Panc1 (cell line): ENCODE data around the gene DEFB132. TPM values are rescaled to one million over a fixed set of nuclear protein-coding genes. Genes with fewer than 3 reads are reported as not detected.
A peak's percentile ranks its signal among the peaks of the same experiment; 100 is the strongest.

Experiments
- ATAC-seq: fragments of 200-7000 bp; cut with Tn5 transposase; 2 replicates; pipeline ENCODE4 v1.9.1; 2020; ENCODE audit warnings: mild to moderate bottlenecking, moderate library complexity
- BruUV-seq: library from RNA; stranded (reverse); fragments of 400-500 nt; replicated peaks from 2 replicates; lab custom pipeline; 2021; lab: Mats Ljungman, UMichigan
- CTCF ChIA-PET: fragments of 300-600 bp; sonication (Branson Sonifier 250); formaldehyde crosslinking; loops from one replicate; lab custom pipeline; 2022; ENCODE audit warnings: antibody characterized with exemption; lab: Charles Lee
- POLR2A ChIA-PET: fragments of 300-600 bp; sonication (Branson Sonifier 250); formaldehyde crosslinking; loops from one replicate; lab custom pipeline; 2022; ENCODE audit warnings: antibody characterized with exemption; lab: Charles Lee
- DNase-seq: peaks from one replicate; pipeline ENCODE4 v3.0.0-alpha.2; 2010; ENCODE audit warnings: low read depth, low spot score
- H3K27ac ChIP-seq: 2 replicates; pipeline ENCODE4 v1.5.1; 2011; ENCODE audit warnings: mild to moderate bottlenecking, low read length, inconsistent platforms
- H3K27me3 ChIP-seq: fragments of 200-500 bp; sonication (Bioruptor generic); 2 replicates; pipeline ENCODE4 v1.6.0; 2014; ENCODE audit warnings: low read length, inconsistent platforms; ENCODE audit not compliant: control insufficient read depth, insufficient read depth
- H3K36me3 ChIP-seq: fragments of 200-500 bp; sonication (Bioruptor generic); 2 replicates; pipeline ENCODE4 v1.5.1; 2014; ENCODE audit warnings: inconsistent platforms, mild to moderate bottlenecking, low read length, moderate library complexity; ENCODE audit not compliant: control insufficient read depth, insufficient read depth
- H3K4me1 ChIP-seq: 2 replicates; pipeline ENCODE4 v1.5.1; 2011; ENCODE audit warnings: inconsistent platforms, mild to moderate bottlenecking, low read length, moderate library complexity; ENCODE audit not compliant: control insufficient read depth, insufficient read depth
- H3K4me3 ChIP-seq, 2 experiments: 2 replicates each; pipeline ENCODE4 v1.5.1; 2011 to 2012; ENCODE audit warnings: low read depth in 2 of 2, low read length in 2 of 2, mild to moderate bottlenecking in 2 of 2, inconsistent platforms in 1 of 2, moderate library complexity in 1 of 2
- H3K9me3 ChIP-seq: fragments of 200-500 bp; sonication (Bioruptor generic); 2 replicates; pipeline ENCODE4 v1.5.1; 2014; ENCODE audit warnings: low read depth, mild to moderate bottlenecking, inconsistent platforms, low read length, moderate library complexity; ENCODE audit not compliant: control insufficient read depth, insufficient read depth
- CTCF ChIP-seq: fragments of 450-650 bp; IDR thresholded peaks from 2 replicates; pipeline ENCODE4 v1.5.1; 2017; ENCODE audit warnings: mild to moderate bottlenecking
- POLR2AphosphoS5 ChIP-seq: IDR thresholded peaks from 2 replicates; pipeline ENCODE4 v1.6.1; 2012; ENCODE audit warnings: mild to moderate bottlenecking, low read depth, low read length, moderate library complexity
- REST ChIP-seq, 2 experiments: IDR thresholded peaks; 2 replicates each; pipeline ENCODE4 v1.6.1; 2011 to 2012; ENCODE audit warnings: low read depth in 2 of 2, control low read depth in 1 of 2, low read length in 1 of 2, mild to moderate bottlenecking in 1 of 2, moderate library complexity in 1 of 2; ENCODE audit not compliant: insufficient read depth in 1 of 2
- SIN3A ChIP-seq: IDR thresholded peaks from 2 replicates; pipeline ENCODE4 v1.6.1; 2012; ENCODE audit warnings: low read depth, mild to moderate bottlenecking, low read length, moderate library complexity, borderline replicate concordance; ENCODE audit not compliant: insufficient read depth
- TCF7L2 ChIP-seq: IDR thresholded peaks from 2 replicates; pipeline ENCODE4 v1.6.1; 2011; ENCODE audit warnings: mild to moderate bottlenecking, low read depth, low read length, inconsistent platforms
- in situ Hi-C: cut with HindIII; loops from 2 replicates; pipeline ENCODE4 v1.10.0; 2016; ENCODE audit warnings: low sequenced_read_pairs, low pct_unique_long_range_greater_than_20kb
- intact Hi-C: fragments of 100-400 bp; cut with micrococcal nuclease; formaldehyde crosslinking; loops from one replicate; pipeline ENCODE4 v1.10.0; 2022; ENCODE audit not compliant: unreplicated experiment
- total RNA-seq: library from RNA; stranded (reverse); gene quantifications from one replicate; pipeline ENCODE4 v1.2.1, GENCODE V29; 2021; ENCODE audit not compliant: unreplicated experiment

DEFB132 gene
- total RNA-seq, 1 experiment from 2014 or later = 0.10 TPM

- intact Hi-C loops (no loop called here), in situ Hi-C loops (no loop called here)
- no peak for TF ChIP-seq CTCF
- TF ChIP-seq TCF7L2 = no peak
- no peak for TF ChIP-seq REST (IDR thresholded peaks at IDR 0.05; ENCODE audit: insufficient read depth in 1 of 2, low read depth in 2 of 2, low read length in 1 of 2)
- TF ChIP-seq SIN3A = no peak
- TF ChIP-seq POLR2AphosphoS5 = no peak
Measured at GRCh38 chr20:277496-277781, 19.9 kb downstream of the DEFB132 start.

DNA sequence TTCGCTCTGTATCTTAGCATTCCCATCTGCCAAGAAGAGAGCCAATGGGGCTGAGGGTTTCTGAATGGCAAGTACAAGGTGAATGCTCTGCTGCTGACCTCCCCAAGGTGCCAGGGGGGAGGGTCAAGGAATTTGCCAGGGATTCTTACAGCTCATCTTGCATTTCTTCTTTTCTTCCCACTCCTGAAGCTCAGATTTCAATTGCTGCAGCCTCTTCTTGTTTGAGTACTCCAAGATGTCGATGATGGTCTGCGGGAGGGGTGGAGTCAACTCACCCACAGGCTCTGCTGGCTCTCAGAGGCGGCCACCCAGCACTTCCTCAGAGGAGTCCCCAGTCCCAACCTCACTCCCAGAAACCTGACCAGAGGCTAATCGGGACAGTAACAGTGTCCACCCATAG, 20.7 kb downstream of the DEFB132 start:
- CTCF ChIA-PET = interaction anchor here (0.5 kb wide), 1 partner anchor 32 kb away, joined by 4 read pairs; no protein-coding TSS in a partner anchor
- ATAC-seq = no peak
- in situ Hi-C loops (no loop called here), intact Hi-C loops (no loop called here)
- H3K36me3 ChIP-seq = no peaks in the 10 kb centered on the region
- H3K4me1 ChIP-seq = no peaks in the 10 kb centered on the region
- H3K27me3 ChIP-seq = no peaks in the 10 kb centered on the region
- no TSS peak for BruUV-seq
- no peak overlapping the region for H3K4me3 ChIP-seq
- H3K9me3 ChIP-seq = no peaks in the 10 kb centered on the region
- no peak for DNase-seq
- TF ChIP-seq REST (IDR thresholded peaks at IDR 0.05; ENCODE audit: insufficient read depth in 1 of 2, low read depth in 2 of 2, low read length in 1 of 2) = no peak
- TF ChIP-seq CTCF = no peak
- no peak for TF ChIP-seq SIN3A
- TF ChIP-seq TCF7L2 = no peak
- TF ChIP-seq POLR2AphosphoS5 = no peak
- POLR2A ChIA-PET = no interaction called here
- H3K27ac ChIP-seq = no peak overlapping the region

More at GRCh38 chr20:277496-277781, 19.9 kb downstream of the DEFB132 start:
- no peaks in the 10 kb centered on the region for H3K4me1 ChIP-seq
- ATAC-seq (0 out of 2 replicates have a peak, but pooled peaks have one; percentile 30), DNase-seq (no peak)
- no peaks in the 10 kb centered on the region for H3K9me3 ChIP-seq
- POLR2A ChIA-PET = no interaction called here
- CTCF ChIA-PET = no interaction called here
- H3K27ac ChIP-seq = no peak overlapping the region
- no peaks in the 10 kb centered on the region for H3K36me3 ChIP-seq
- BruUV-seq = no TSS peak
- H3K4me3 ChIP-seq = no peak overlapping the region
- H3K27me3 ChIP-seq = no peaks in the 10 kb centered on the region
